SK-N-SH (cell line): ENCODE measurements around the gene TNRC6C. TPM values are rescaled to one million over a fixed set of nuclear protein-coding genes. Genes with fewer than 3 reads are reported as not detected.

Source experiments
- CTCF ChIA-PET: fragments of 300-600, 350-600 bp; formaldehyde crosslinking; extraction: SDS; loops from one replicate; lab custom pipeline; 2021; lab: Yijun Ruan, JAX
- POLR2A ChIA-PET: fragments of 350-600 bp; sonication (Branson Sonifier 250); formaldehyde crosslinking; extraction: SDS; loops from one replicate; lab custom pipeline; 2020; ENCODE audit warnings: antibody characterized with exemption, inconsistent platforms; lab: Yijun Ruan, JAX
- DNase-seq: peaks from one replicate; pipeline ENCODE4 v3.0.0; 2012
- H2AFZ ChIP-seq: fragments of 200-600 bp; sonication (generic); 2 replicates; pipeline ENCODE4 v1.8.1; 2016; ENCODE audit warnings: antibody characterized with exemption, mild to moderate bottlenecking, low read depth
- H3F3A ChIP-seq: fragments of 200-600 bp; sonication (generic); replicated peaks from 2 replicates; pipeline ENCODE3; 2016; ENCODE audit warnings: antibody characterized with exemption, mild to moderate bottlenecking; ENCODE audit not compliant: insufficient read depth
- H3K27ac ChIP-seq, 2 experiments: fragments of 200-500 bp in 1 of 2; fragments of 200-600 bp in 1 of 2; sonication (Bioruptor generic) in 1 of 2; sonication (generic), shearing (Covaris generic) in 1 of 2; 2 replicates each; pipeline versions ENCODE4 v1.5.1 to v1.6.1; 2014 to 2016; ENCODE audit warnings: low read depth in 2 of 2, inconsistent platforms in 1 of 2, low read length in 1 of 2, mild to moderate bottlenecking in 1 of 2, mixed read lengths in 1 of 2
- H3K27me3 ChIP-seq: fragments of 200-600 bp; sonication (generic), shearing (Covaris generic); 2 replicates; pipeline ENCODE4 v1.6.1; 2016; ENCODE audit warnings: mixed run types; ENCODE audit not compliant: insufficient read depth
- H3K36me3 ChIP-seq, 2 experiments: fragments of 200-500 bp in 1 of 2; fragments of 200-600 bp in 1 of 2; sonication (Bioruptor generic) in 1 of 2; sonication (generic) in 1 of 2; replicated peaks in 1 of 2; 2 replicates each; pipeline versions ENCODE3 to v1.5.1; 2014 to 2016; ENCODE audit warnings: low read length in 1 of 2, mild to moderate bottlenecking in 1 of 2; ENCODE audit not compliant: insufficient read depth in 2 of 2, control insufficient read depth in 1 of 2
- H3K4me1 ChIP-seq, 2 experiments: fragments of 200-500 bp in 1 of 2; fragments of 200-600 bp in 1 of 2; sonication (Bioruptor generic) in 1 of 2; sonication (generic), shearing (Covaris generic) in 1 of 2; 2 replicates each; pipeline versions ENCODE4 v1.5.1 to v1.6.1; 2014 to 2016; ENCODE audit warnings: low read depth in 1 of 2, low read length in 1 of 2, mixed run types in 1 of 2; ENCODE audit not compliant: insufficient read depth in 2 of 2, control insufficient read depth in 1 of 2
- H3K4me2 ChIP-seq: fragments of 200-600 bp; sonication (generic), shearing (Covaris generic); 2 replicates; pipeline ENCODE4 v1.6.1; 2017; ENCODE audit warnings: mixed run types
- H3K4me3 ChIP-seq, 2 experiments: fragments of 200-500 bp in 1 of 2; fragments of 200-600 bp in 1 of 2; sonication (Bioruptor generic) in 1 of 2; sonication (generic), shearing (Covaris generic) in 1 of 2; 2 replicates each; pipeline versions ENCODE4 v1.5.1 to v1.8.1; 2014 to 2016; ENCODE audit warnings: low read depth in 2 of 2, inconsistent platforms in 1 of 2, low read length in 1 of 2, mild to moderate bottlenecking in 1 of 2, mixed read lengths in 1 of 2, moderate library complexity in 1 of 2
- H3K79me2 ChIP-seq: fragments of 200-600 bp; sonication (generic); 2 replicates; pipeline ENCODE4 v1.8.1; 2017; ENCODE audit warnings: mild to moderate bottlenecking; ENCODE audit not compliant: insufficient read depth
- H3K9ac ChIP-seq: fragments of 200-600 bp; sonication (generic); 2 replicates; pipeline ENCODE4 v1.6.1; 2017; ENCODE audit warnings: mixed run types
- H3K9me2 ChIP-seq: fragments of 200-600 bp; sonication (generic); 2 replicates; pipeline ENCODE4 v1.6.1; 2017; ENCODE audit warnings: mixed run types
- H3K9me3 ChIP-seq: fragments of 200-600 bp; sonication (generic); 2 replicates; pipeline ENCODE4 v1.6.1; 2017; ENCODE audit warnings: mixed run types, mild to moderate bottlenecking, moderate library complexity
- H4K20me1 ChIP-seq: fragments of 200-600 bp; sonication (generic); 2 replicates; pipeline ENCODE4 v1.6.1; 2017; ENCODE audit warnings: mild to moderate bottlenecking, mixed run types; ENCODE audit not compliant: insufficient read depth
- EP300 ChIP-seq, 2 experiments: IDR thresholded peaks; 2 replicates each; pipeline versions ENCODE4 v1.4.0 to v1.6.1; 2012; ENCODE audit warnings: borderline replicate concordance in 1 of 2, low read depth in 1 of 2, low read length in 1 of 2
- FOXJ3 ChIP-seq: sonication (generic); formaldehyde crosslinking; IDR thresholded peaks from 2 replicates; pipeline ENCODE4 v1.5.1; 2020; ENCODE audit warnings: mild to moderate bottlenecking, missing genetic modification reagents
- MEF2A ChIP-seq: IDR thresholded peaks from 2 replicates; pipeline ENCODE4 v1.4.0; 2012; ENCODE audit warnings: low read depth, borderline replicate concordance
- NRF1 ChIP-seq: IDR thresholded peaks from 2 replicates; pipeline ENCODE4 v1.6.1; 2012; ENCODE audit warnings: low read depth, mild to moderate bottlenecking, low read length
- REST ChIP-seq: IDR thresholded peaks from 2 replicates; pipeline ENCODE4 v1.6.1; 2012; ENCODE audit warnings: mild to moderate bottlenecking, low read depth, low read length, moderate library complexity
- USF1 ChIP-seq: IDR thresholded peaks from 2 replicates; pipeline ENCODE4 v1.4.0; 2012; ENCODE audit warnings: low read depth, borderline replicate concordance
- USF2 ChIP-seq: fragments of 150-350 bp; IDR thresholded peaks from 2 replicates; pipeline ENCODE4 v1.6.1; 2017; ENCODE audit warnings: antibody characterized with exemption, low read length, low read depth, borderline replicate concordance
- YY1 ChIP-seq: IDR thresholded peaks from 2 replicates; pipeline ENCODE4 v1.4.0; 2012; ENCODE audit warnings: low read depth, mild to moderate bottlenecking
- WGBS: methylation state at CpG from one replicate; pipeline ENCODE4 v1.1.6; 2017; ENCODE audit warnings: low lambda C conversion rate; 5-methylcytosine and 5-hydroxymethylcytosine counted together
- polyA plus RNA-seq, 3 experiments: library from polyadenylated mRNA; depleted of rRNA; stranded (reverse); fragments of >200 nt; gene quantifications; 2 replicates each; pipeline ENCODE4 v1.2.3, GENCODE V29; 2012

The TNRC6C gene
- polyA plus RNA-seq, 1 of the 3 experiments (the other 2 are of a cell fraction), result 2.2 TPM

DNA sequence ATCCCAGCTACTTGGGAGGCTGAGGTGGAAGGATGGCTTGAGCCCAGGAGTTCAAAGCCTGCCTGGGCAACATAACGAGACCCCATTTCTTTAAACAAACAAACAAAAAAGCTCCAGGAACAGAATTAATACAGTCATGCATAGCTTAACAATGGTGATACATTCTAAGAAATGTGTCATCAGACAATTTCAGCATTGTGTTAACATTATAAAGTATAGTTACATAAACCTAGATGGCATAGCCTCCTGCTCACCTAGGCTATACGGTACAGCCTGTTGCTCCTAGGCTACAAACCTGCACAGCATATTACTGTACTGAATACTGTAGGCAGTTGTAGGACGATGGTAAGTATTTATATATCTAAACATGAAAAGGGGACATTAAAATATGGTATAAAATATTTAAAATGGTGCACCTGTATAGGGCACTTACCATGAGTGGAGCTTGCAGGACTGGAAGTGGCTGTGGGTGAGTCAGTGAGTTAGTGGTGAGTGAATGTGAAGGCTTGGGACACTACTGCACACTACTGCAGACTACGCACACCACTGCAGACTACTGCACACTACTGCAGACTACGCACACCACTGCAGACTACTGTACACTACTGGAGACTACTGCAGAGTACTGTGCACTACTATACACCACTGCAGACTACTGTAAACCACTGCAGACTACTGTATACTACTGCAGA is 95.4 kb downstream of the TNRC6C start:
- no peaks in the 10 kb centered on the region for H3K9me2 ChIP-seq
- H3K27me3 ChIP-seq, result no peaks in the 10 kb centered on the region
- peaks cover under 1% of the 10 kb centered on the region for H3F3A ChIP-seq
- no peak for TF ChIP-seq NRF1
- no peak for TF ChIP-seq YY1
- no peak for TF ChIP-seq USF1
- TF ChIP-seq REST, result no peak
- TF ChIP-seq MEF2A, result no peak
- TF ChIP-seq FOXJ3 (CRISPR knock-in tag), result no peak
- TF ChIP-seq, all 33 proteins: peak for 0
- Histone ChIP-seq H3K9me3 (no peaks in the 10 kb centered on the region), H3K4me1 (peaks cover 0 to 11% of the 10 kb centered on the region in 2 experiments; a peak in 2 of 4 replicates), H3K9ac (no peak overlapping the region), H3K36me3 (peaks cover 16 to 50% of the 10 kb centered on the region in 2 experiments), H3K4me3 (no peak overlapping the region), H2AFZ (no peak overlapping the region), H3K4me2 (no peak overlapping the region), H4K20me1 (no peaks in the 10 kb centered on the region), H3K79me2 (peaks cover 7% of the 10 kb centered on the region; the same call in 1 of the 2 replicates), H3K27ac (no peak overlapping the region)
- ChIA-PET POLR2A (no interaction called here), CTCF (interaction anchor here (2.2 kb wide), 1 partner anchor 31 kb away, joined by 8 read pairs; no protein-coding TSS in a partner anchor)
- no peak for DNase-seq
- WGBS, result 90% methylated on average over 5 of the region's 5 CpGs

- no peak overlapping the region for H2AFZ ChIP-seq
- no peaks in the 10 kb centered on the region for H3K9me2 ChIP-seq
- no peaks in the 10 kb centered on the region for H3K27me3 ChIP-seq
- WGBS, result 89% methylated on average over 3 of the region's 3 CpGs
- H3K79me2 ChIP-seq, result peaks cover 17% of the 10 kb centered on the region; the same call in 1 of the 2 replicates
- TF ChIP-seq USF2 (no peak), EP300 (IDR thresholded peaks at IDR 0.05; ENCODE audit: borderline replicate concordance in 1 of 2, low read depth in 1 of 2, low read length in 1 of 2) (no peak)
- ChIA-PET POLR2A (no interaction called here), CTCF (interaction anchor here (1.2 to 7.4 kb wide), 7 partner anchors 9 to 78 kb away, joined by 3 to 42 read pairs (median 4); no protein-coding TSS in a partner anchor)
- H4K20me1 ChIP-seq, result no peaks in the 10 kb centered on the region
- no peak overlapping the region for H3K4me2 ChIP-seq
- peaks cover 5 to 10% of the 10 kb centered on the region in 2 experiments; a peak in 2 of 4 replicates for H3K4me1 ChIP-seq
- H3K27ac ChIP-seq, result no peak overlapping the region; a peak in 1 of 4 replicates
- no peak overlapping the region for H3K4me3 ChIP-seq
- peaks cover 13 to 19% of the 10 kb centered on the region in 2 experiments for H3K36me3 ChIP-seq
- no peaks in the 10 kb centered on the region for H3K9me3 ChIP-seq
- no peak overlapping the region for H3K9ac ChIP-seq
- H3F3A ChIP-seq, result peaks cover 7% of the 10 kb centered on the region
- no peak for DNase-seq
Observed at GRCh38 chr17:78057113-78057740, 98.7 kb downstream of the TNRC6C start.
